Loucy (cell line): ENCODE results near the gene MYL5.

Experiments used
- H2AFZ ChIP-seq: fragments of 200-600 bp; sonication (generic); 2 replicates; pipeline ENCODE4 v1.6.0; 2016; ENCODE audit warnings: antibody characterized with exemption, mild to moderate bottlenecking, low read length, moderate library complexity
- H3F3A ChIP-seq: fragments of 200-600 bp; 2 replicates; pipeline ENCODE4 v1.6.0; 2016; ENCODE audit warnings: antibody characterized with exemption, low read depth, mild to moderate bottlenecking
- H3K27me3 ChIP-seq: fragments of 200-600 bp; sonication (generic); 2 replicates; pipeline ENCODE4 v1.6.1; 2014; ENCODE audit warnings: low read length, mild to moderate bottlenecking; ENCODE audit not compliant: insufficient read depth, poor library complexity, severe bottlenecking
- H3K36me3 ChIP-seq: fragments of 200-600 bp; sonication (generic); 2 replicates; pipeline ENCODE4 v1.6.1; 2016; ENCODE audit warnings: low read length; ENCODE audit not compliant: insufficient read depth
- H3K4me1 ChIP-seq: fragments of 200-600 bp; sonication (generic); 2 replicates; pipeline ENCODE4 v1.5.1; 2014; ENCODE audit warnings: low read length, mild to moderate bottlenecking; ENCODE audit not compliant: insufficient read depth, poor library complexity, severe bottlenecking
- H3K4me2 ChIP-seq: fragments of 200-600 bp; sonication (generic); 2 replicates; pipeline ENCODE4 v1.6.0; 2014; ENCODE audit warnings: antibody characterized with exemption, low read length, low read depth, mild to moderate bottlenecking; ENCODE audit not compliant: poor library complexity, severe bottlenecking
- H3K4me3 ChIP-seq: fragments of 200-600 bp; sonication (generic); 2 replicates; pipeline ENCODE4 v1.5.1; 2014; ENCODE audit warnings: low read length, mild to moderate bottlenecking, mixed read lengths; ENCODE audit not compliant: poor library complexity, severe bottlenecking
- H3K79me2 ChIP-seq: fragments of 200-600 bp; sonication (generic); 2 replicates; pipeline ENCODE4 v1.6.1; 2014; ENCODE audit warnings: low read length; ENCODE audit not compliant: insufficient read depth
- H3K9ac ChIP-seq: fragments of 200-600 bp; sonication (generic); 2 replicates; pipeline ENCODE4 v1.6.0; 2014; ENCODE audit warnings: mild to moderate bottlenecking, low read depth, low read length, moderate library complexity; ENCODE audit not compliant: poor library complexity, severe bottlenecking
- H3K9me2 ChIP-seq: fragments of 200-600 bp; sonication (generic); replicated peaks from 2 replicates; pipeline ENCODE4 v1.6.1; 2016; ENCODE audit warnings: low read depth, low read length, mixed read lengths
- H3K9me3 ChIP-seq: fragments of 200-600 bp; sonication (generic); 2 replicates; pipeline ENCODE4 v1.6.1; 2014; ENCODE audit warnings: mild to moderate bottlenecking, antibody characterized with exemption, low read length, low read depth; ENCODE audit not compliant: insufficient read depth
- H4K20me1 ChIP-seq: fragments of 200-600 bp; sonication (generic); 2 replicates; pipeline ENCODE4 v1.6.0; 2014; ENCODE audit warnings: antibody characterized with exemption, low read length, mild to moderate bottlenecking; ENCODE audit not compliant: insufficient read depth, poor library complexity, severe bottlenecking
- CTCF ChIP-seq: fragments of 200-600 bp; sonication (generic); conservative IDR thresholded peaks from 2 replicates; pipeline ENCODE4 v1.5.1; 2014; ENCODE audit warnings: mild to moderate bottlenecking, antibody characterized with exemption, low read length
- EZH2phosphoT487 ChIP-seq: fragments of 200-600 bp; IDR thresholded peaks from 2 replicates; pipeline ENCODE4 v1.6.1; 2018; ENCODE audit warnings: antibody characterized with exemption, mild to moderate bottlenecking, moderate library complexity, borderline replicate concordance

Gene MYL5

GRCh38 chr4:683982-684622 is 9.8 kb downstream of the MYL5 start:
- H3K36me3 ChIP-seq, result no peaks in the 10 kb centered on the region
- H3K4me3 ChIP-seq, result no peak overlapping the region
- no peaks in the 10 kb centered on the region for H3K9me2 ChIP-seq
- no peak overlapping the region for H3K9ac ChIP-seq
- H4K20me1 ChIP-seq, result no peaks in the 10 kb centered on the region
- TF ChIP-seq EZH2phosphoT487 (no peak), CTCF (peak; percentile 46)
- H3K27me3 ChIP-seq, result no peaks in the 10 kb centered on the region
- no peaks in the 10 kb centered on the region; the same call in 1 of the 2 replicates for H3K9me3 ChIP-seq
- no peak overlapping the region for H3K4me2 ChIP-seq
- H3K4me1 ChIP-seq, result no peaks in the 10 kb centered on the region
- no peaks in the 10 kb centered on the region for H3K79me2 ChIP-seq
- H2AFZ ChIP-seq, result no peak overlapping the region
- no peaks in the 10 kb centered on the region for H3F3A ChIP-seq

GRCh38 chr4:684623-685327 is 10.4 kb downstream of the MYL5 start:
- no peaks in the 10 kb centered on the region for H3K27me3 ChIP-seq
- no peaks in the 10 kb centered on the region for H3K79me2 ChIP-seq
- H3K36me3 ChIP-seq, result no peaks in the 10 kb centered on the region
- H4K20me1 ChIP-seq, result no peaks in the 10 kb centered on the region
- no peak for TF ChIP-seq CTCF
- no peak for TF ChIP-seq EZH2phosphoT487
- H3K4me1 ChIP-seq, result no peaks in the 10 kb centered on the region
- H3K9me2 ChIP-seq, result no peaks in the 10 kb centered on the region
- H3K9ac ChIP-seq, result no peak overlapping the region
- no peak overlapping the region for H3K4me2 ChIP-seq
- no peaks in the 10 kb centered on the region for H3F3A ChIP-seq
- no peak overlapping the region for H2AFZ ChIP-seq
- H3K4me3 ChIP-seq, result no peak overlapping the region
- H3K9me3 ChIP-seq, result no peaks in the 10 kb centered on the region; the same call in 1 of the 2 replicates

GRCh38 chr4:685679-686412 is 11.5 kb downstream of the MYL5 start:
- no peak for TF ChIP-seq EZH2phosphoT487
- TF ChIP-seq CTCF, result no peak
- Histone ChIP-seq H3K79me2 (no peaks in the 10 kb centered on the region), H4K20me1 (no peaks in the 10 kb centered on the region), H3F3A (no peaks in the 10 kb centered on the region), H3K9me3 (no peaks in the 10 kb centered on the region; the same call in 1 of the 2 replicates), H3K9ac (no peak overlapping the region), H3K4me3 (no peak overlapping the region), H3K4me1 (no peaks in the 10 kb centered on the region), H3K27me3 (no peaks in the 10 kb centered on the region), H3K36me3 (no peaks in the 10 kb centered on the region), H3K4me2 (no peak overlapping the region), H2AFZ (no peak overlapping the region), H3K9me2 (no peaks in the 10 kb centered on the region)
